HG02870 (cell line): Measurements from ENCODE around the gene RALGPS1.

Experiments
- ATAC-seq: cut with Tn5 transposase; IDR thresholded peaks from one replicate; pipeline ENCODE4 v1.9.1; 2021; ENCODE audit warnings: mild to moderate bottlenecking, moderate library complexity; ENCODE audit not compliant: unreplicated experiment

The RALGPS1 gene

DNA sequence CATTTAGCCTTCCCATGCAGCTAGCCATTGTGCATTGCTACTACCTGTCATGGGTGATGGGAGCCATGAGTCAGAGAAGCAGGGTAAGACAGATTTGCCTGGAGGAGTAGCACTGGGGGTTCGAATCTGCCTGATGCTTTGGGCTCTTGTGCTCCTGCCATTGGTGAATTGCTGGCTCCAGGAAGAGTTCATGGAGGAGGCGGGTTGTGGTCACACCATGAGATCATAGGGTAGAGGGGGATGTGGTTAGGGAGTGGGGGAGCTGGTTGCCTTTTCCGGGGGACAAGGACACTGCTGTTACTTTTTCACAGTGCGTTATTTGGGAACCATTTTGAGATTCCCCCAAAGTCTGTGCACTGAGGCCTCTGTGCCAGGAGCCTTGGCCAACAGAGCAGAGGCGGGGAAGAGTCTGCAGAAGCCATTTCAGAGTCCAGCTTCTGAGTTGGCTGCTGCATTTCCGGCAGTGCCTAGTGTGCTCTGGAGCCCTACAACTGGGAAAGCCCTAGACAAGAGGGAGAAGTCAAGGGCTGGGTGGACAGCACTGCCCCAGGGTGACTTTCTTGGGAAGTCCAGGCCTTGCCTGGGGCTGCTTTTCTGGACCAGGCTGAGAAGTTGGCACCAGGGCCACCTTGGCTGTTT, 201.6 kb downstream of the RALGPS1 start:
- ATAC-seq: no peak

DNA sequence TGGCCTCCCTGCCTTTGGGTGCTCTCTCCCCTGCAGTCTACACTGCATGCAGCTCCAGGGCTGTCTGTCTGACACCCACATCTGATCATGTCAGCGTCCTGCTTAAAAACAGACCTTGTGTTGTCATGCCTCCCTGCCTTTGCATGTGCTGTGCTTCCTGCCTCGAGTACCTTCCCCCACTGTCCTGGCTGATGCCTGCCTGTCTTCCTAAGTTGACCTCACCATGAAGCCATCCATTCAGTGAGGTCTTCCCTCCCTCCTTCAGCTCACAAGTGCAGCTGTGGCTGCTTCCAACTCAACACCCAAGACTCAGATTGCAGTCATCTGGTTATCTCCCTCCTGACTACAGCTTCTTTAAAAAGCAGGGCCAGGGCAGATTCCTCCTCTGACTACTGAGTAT, 202.4 kb downstream of the RALGPS1 start:
- peak; percentile 43 for ATAC-seq

DNA sequence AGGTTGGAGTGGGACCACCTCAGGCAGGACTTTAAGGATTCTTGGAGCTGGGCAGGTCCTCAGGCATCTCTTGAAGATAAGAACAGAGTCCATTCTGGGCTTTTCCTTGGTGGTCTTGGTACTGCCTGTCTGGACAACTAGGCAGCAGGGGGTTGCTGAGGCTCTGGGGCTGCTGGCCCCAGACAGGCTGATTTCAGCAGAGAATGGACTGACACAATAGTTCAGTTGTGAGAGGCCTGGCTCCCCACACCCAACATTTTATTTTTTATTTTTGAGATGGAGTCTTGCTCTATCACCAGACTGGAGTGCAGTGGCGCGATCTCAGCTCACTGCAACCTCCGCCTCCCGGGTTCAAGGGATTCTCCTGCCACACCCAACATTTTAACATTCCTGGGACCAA, 203.2 kb downstream of the RALGPS1 start:
- no peak for ATAC-seq

DNA sequence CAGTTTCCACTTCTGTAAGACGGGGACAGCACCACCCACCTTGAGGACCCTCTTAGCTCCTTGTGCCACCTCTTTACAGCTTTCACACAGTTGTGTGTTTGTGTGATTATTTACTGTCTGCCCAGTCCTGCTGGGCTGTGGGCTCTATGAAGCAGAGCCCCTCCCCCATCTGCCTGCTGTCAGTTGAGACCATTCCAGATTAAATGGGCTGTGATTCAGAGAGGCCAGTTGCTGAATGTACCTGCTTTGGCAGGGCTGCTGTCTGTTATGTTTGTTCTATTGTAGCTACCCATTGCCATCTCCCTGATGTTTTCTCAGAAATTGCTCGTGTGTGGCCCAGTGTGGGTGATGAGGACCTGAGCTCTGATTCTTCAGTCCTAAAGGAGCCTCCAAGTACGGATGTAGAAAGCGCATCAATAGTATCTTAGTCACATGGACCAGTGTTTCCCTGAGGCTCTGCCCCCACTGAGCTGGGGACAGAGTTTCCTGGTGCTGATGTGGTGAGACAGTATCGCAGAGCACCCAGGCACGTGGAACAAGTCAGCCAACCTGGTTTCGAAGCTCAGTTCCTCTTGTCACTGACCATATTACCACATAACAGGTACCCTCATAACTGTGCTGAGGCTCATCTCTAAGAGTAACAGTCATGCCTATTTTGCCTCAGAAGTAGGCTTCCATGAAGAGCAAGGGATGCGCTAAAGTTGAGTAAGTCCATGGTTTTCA, 204.2 kb downstream of the RALGPS1 start:
- ATAC-seq: peak; percentile 45

DNA sequence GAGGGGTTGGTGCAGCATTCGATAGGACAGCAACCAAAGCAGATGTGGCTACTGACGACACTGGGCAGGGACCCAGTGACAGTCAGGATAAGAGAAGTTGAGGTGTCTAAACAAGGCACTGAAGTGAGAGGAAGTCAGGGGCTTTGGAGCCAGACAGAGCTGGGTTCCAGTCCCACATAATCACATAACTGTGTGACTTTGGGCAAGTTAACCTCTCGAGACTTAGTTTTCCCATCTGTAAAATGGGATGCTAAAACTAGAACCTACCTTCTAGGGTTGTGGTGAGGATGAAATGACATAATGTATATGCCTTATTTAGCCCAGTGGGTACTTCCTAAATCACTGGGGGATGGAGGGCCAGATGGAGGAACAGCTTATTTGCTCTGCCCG, 204.7 kb downstream of the RALGPS1 start:
- ATAC-seq: no peak

DNA sequence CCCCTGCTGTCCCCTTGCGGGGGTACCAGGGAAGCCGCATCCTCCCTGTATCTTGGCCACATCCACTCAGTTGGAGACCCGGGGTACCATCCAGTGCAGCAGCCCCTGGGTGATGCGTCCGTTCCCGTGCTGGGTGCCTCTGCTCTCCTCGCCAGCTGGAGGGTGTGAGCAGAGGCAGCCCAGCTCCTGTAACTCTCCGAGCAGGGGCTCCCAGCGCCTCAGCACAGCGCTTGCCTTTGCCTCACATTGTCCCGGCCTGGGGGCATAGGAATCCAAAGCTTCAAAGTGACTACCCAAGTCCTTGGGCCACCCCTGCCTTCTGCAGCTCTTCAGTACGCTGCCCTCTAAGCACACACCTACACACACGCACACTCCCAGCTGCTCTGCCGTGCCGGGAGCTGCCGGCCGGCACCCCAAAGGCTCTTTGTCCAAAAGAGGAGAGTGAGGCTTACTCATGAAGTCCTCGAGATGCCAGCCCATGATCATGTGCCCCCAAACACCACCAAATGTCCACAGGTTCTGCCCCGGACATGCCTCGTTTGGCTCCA, 207.1 kb downstream of the RALGPS1 start:
- no peak for ATAC-seq

DNA sequence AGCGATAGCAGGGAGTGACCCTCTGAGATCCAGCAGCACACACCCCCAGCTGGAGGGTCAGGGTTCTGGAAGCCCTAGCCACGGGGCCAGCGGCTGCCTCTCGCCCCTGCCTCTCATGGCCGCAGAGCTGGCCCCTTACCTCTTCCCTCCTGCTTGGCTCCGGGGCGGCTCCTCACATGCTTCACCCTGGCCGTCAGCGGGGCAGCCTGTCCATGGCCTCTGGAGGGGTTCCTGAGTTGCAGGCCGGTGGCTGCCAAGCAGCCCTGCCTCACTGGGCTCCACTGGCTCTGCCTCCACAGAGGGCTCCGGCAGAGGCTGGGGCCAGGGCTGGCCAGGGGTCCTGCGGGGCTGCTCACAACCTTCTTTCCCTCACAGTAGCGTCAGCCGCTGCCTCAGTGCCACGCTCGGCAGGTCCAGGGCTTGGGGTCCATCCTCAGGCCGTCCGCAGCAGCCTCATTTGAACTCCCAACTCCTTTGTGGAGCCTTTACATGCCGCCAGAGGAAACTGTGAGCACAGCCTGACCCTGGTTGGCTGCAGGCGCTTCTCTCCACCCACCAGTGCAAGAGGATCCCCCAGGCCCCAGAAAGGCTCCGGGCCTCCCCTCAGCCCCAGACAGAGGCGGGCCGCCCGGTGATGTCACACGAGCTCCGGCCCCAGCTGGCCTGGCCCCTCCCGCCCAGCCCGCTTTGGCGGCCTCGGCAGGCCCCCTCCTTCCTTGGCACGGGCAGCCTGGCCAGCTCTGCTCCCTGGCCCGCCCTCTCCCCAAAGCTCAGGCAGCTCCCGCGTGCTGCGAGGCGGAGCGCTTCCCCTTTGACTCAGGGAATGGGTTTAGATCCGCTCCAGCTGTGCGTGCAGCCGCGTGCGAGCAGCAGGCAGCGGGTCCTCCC, 207.8 kb downstream of the RALGPS1 start, which contains the start of gene ANGPTL2:
Gene ANGPTL2, minus strand, starts transcription at position 460 of the 888 bp plus-strand sequence. CDS start 13,904 bp downstream, outside the sequence.
- no peak for ATAC-seq

DNA sequence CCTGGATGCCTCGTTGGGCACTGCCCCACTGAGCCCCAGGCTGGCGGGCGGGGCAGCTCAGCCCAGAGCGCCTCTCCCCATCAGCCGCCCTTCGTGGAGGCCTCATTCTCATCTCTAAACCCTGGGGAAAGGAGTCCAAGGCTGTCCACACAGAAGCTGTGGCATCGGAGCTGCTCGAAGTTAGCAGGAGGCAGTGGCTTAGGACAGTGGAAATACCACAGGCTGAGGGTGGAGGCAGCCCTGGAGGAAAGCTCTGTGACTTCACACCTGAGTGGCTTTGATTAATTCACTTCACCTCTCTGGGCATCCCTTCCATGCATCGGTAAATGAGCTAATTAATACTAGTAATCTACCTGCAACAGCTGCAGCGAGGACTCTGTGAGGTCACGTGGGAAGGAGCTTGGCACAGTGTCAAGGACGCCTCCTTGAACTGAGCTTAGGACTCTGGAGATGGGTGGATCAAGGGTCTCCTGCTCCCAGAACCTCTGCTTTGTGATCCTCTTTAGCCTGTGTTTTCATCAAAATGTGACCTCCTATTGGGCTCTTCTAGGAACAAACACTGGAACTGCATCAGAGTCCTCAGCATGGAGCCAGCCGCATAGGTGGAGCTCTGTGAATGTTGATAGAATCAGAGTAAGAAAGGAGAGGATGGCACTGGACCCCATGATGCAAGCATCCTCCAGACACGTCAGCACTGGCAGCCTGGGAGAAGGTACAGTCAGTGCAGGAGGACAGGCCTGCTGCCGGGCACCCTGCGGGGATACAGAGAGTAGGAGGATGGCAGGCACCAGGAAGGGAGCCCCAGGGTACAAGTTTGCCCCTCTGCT, 208.7 kb downstream of the RALGPS1 start:
- no peak for ATAC-seq

DNA sequence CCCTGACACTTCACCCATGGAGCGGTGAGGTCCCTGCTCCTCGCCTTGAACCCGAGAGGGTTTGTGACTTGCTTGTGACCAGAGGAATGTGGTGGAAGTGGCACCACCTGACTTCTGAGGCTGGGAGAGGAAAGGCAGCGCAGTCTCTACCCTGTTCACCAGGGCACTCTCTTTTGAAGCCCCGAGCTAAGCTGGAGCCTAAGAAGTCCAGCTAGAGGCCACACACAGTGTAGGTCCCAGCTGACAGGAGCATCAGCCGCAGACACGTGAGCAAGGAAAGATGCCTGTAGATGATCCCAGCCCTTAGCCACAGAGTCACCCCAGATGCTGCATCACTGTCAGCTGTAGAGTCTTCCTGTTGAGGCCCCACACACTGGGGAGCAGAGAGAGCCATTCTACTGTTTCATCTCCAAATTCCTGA, 209.5 kb downstream of the RALGPS1 start:
- no peak for ATAC-seq

DNA sequence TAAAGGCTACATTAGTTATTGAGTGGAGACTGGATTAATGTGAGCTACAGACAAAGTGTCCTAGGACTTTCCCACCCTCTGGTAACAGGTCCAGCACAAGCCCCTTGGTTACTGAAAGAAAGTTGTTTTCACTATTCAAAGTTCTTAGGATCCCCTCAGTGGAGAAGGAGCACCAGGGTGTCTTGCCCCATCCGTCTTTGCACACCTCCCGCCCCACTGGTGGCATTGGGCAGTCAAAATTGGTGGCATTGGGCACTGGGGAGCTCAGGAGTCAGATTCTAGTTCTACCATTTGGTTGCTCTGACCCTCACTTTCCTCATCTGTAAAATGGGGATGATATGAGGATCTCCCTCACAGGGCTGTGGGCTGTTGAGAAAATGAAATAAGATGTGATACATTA, 210.2 kb downstream of the RALGPS1 start:
- no peak for ATAC-seq

DNA sequence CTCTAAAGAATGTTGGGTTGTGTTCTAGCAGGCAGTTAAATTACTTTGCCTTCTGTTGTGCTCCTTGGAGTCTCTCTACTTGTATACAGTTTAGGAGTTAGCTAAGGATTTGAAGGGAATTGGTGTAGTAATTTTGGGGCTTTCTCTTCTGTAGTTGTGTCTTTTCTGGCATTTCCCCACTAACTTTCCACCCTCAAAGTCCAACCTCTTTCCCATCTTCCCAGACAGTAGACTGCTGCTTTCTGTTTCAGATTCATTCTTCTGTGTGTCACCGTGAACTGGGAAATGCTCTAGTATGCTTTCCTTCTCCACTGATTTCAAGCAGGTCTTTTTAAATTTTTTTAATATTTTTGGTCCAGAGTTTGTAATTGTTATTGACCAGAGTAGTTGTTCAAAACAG, 212.4 kb downstream of the RALGPS1 start:
- ATAC-seq: no peak

DNA sequence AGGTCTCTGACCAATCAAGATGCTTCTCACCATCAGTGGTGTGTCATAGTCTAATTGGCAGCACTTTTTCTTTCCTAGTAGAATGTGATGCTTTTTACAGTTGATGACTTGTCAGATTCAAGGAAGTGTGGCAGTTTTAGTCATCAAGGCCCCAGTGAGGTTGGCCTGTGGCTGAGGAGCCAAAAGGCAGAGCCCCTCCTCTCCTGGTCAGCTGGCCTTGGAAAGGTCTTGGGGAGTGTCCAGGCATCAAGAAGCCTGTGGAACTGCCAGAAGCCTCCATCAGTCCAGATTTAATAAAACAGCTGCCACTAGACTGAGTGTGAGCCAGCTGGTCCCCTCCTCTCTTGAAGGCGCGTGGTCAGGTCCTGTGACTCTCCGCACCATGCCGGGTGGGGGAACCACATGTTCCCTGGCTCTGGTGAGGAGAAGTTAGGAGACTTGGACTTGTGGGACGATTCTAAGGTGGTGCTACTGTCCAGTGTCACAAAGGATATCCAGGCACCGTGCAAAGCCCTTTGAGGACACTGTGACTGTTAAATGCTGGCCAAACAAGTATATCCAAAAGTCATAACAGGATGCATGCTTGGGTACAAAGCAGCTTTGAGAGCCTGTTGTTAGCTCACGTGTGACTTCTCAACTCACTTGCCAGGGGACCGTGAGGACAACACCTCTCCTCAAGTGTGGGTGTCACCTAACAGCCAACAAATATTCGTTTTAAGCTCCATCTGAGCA, 213.9 kb downstream of the RALGPS1 start:
- no peak for ATAC-seq

DNA sequence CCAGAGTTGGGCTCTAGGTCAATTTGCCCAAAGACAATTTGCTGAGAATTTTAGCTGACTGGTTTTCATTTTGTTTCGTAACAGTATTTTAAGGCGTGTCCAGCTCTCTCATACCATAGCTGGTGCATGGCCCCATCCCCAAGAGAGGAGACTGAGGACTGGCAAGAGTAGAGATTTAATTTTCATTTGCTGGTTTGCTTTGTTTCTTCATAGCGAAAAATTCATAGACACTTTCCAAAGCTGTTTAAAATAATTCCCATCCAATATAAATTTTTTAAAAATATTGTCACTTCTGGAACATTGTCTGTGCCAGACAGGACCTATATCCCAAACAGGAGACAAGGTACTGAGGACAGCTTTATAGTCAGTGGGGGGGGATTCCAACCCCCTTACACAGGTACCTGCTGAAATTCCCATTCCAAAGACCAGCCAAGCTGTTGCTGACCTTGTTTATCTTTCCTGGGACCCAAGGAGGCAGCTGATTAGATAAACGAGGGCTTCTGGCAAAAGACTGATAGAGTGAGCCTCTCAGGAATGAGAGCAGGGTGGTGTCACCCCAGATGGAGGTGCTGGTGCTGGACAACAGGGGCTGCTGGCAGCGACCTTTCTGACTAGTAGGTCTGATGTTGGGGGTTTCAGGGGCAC, 214.6 kb downstream of the RALGPS1 start:
- ATAC-seq: no peak

DNA sequence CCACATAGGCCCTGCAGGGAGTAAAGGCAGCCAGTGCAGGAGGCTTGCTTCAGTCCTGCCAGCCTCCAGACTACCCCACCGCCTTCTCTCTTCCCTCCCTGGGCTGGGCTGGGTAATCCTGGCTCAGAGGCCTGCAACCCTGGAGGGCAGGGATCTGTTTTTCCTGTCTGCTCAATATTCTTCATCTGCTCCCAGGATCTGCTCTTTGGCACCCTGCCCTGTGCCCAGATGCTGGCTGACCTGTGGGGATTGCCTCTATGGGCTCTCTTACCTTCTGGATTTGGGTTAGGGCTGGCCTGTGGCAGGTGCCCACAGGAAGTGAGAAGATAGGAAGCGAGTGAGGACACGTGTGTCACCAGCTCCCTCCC, 215.1 kb downstream of the RALGPS1 start:
- no peak for ATAC-seq

DNA sequence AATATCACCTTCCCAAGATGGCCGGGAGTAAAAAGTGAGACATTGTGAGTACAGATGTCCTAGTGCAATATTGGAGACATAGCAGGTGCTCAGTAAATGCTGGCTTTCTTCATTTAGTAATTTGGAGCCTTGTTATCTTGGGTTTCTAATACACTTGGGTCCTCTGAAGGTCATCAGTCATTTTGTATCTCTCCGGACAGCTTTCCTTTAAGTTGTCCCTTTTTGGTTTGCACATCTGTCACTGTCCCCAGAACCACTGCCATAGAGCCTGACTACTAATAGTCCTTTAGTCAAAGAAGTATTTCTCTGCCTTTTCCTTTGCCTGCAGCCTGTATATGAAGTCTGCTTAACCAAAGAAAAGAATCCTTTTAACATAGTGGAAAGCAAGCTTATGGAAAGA, 215.7 kb downstream of the RALGPS1 start:
- ATAC-seq: no peak

DNA sequence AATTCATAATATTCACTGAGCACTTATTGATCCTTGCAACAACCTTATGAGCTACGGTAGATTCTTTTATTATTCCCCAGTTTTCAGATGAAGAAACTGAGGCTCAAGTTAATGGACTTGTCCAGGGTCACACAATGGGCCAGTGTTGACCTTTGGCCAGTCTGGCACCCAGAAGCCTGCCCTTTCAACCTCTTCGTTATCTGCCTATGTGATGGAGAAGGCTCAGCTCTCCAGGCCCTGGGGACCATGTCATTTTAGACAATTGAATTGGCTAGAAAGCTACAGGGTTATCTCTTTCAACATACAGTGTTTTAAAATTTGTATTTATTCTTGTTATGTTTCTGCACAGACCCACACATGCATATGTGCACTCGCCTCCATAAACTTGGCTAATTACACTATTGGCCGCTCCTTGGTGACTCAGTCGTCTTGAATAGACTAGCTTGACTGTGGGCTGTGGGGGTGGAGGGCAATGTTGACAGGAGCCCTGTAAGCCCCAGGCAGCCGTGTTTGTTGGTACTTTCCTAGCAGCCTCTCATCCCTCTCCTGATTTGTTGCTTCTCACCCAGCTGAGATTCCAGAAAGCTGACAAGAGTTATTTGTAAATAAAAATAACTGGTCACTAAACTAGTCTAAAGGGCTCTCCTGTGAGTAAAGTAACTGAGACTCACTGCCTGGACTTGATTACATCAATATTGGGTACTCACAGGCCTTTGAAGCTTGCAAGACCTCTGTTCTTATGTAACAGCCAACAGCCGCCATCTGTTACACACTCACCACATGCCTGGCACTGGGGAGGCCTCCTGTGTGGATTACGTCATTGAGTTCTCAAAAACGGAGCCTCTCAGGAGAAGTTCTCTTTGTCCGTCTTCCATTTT, 216.3 kb downstream of the RALGPS1 start:
- ATAC-seq: no peak

DNA sequence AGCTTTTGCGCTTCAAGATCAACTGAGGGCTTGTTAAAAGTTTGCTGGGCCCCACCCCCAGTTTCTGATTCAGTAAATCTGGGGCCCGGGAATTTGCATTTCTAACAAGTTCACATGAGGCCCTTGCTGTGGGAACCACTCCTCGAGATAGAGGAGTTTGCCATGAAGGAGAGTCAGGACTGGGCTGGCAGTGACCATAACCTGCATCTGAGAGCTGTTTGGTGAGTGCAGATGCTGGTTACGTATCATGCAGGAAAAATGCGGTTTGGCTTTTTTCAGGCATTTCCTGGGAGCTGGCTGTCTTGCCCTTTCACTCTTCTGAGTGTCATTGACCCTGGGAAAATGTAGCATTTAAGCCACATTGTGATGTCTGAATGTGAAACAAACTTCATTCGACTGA, 217.3 kb downstream of the RALGPS1 start:
- ATAC-seq: no peak

DNA sequence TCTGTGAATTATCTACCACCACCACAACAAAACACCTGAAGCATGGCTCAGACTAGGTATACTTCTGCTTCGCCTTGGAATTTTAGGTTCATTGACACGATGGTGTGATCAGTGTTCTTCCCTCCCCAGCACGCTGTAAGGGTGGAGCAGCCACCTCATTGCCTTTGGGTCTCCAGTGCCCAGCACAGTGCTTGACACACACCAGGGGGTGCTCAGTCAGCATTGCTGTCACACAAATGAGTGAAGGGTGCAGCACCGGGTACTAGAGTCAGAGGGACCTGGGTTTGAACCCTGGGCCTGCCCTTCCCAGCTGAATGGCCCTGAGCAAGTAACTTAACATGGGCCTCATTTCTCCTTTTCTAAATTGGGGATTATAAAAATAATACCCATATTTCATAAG, 217.8 kb downstream of the RALGPS1 start:
- no peak for ATAC-seq
